ENCODE measurements around the gene PPFIA2.

PPFIA2 gene

GRCh38 chr12:81705586-81705985 lies 53.6 kb downstream of the PPFIA2 start:
- Histone ChIP-seq H3K4me3 (IDR thresholded peaks at IDR 0.05; ENCODE audit: insufficient read depth, low read depth, low read length) (no peak overlapping the region), H3K4me2 (no peak overlapping the region), H3K4me1 (ENCODE audit: low read depth, poor library complexity, severe bottlenecking) (no peaks in the 10 kb centered on the region), H3K79me2 (ENCODE audit: insufficient read depth, low read depth) (no peaks in the 10 kb centered on the region), H3K27me3 (ENCODE audit: insufficient read depth, low read depth) (no peaks in the 10 kb centered on the region; the same call in 1 of the 2 replicates), H3K9ac (no peak overlapping the region), H2AFZ (ENCODE audit: low read depth) (no peak overlapping the region), H3K36me3 (ENCODE audit: insufficient read depth) (no peaks in the 10 kb centered on the region), H3K27ac (no peak overlapping the region), H4K20me1 (ENCODE audit: insufficient read depth) (no peaks in the 10 kb centered on the region)
- no peak for TF ChIP-seq CTCF (conservative IDR thresholded peaks at IDR 0.05; ENCODE audit: low read depth, low read length)

GRCh38 chr12:81699551-81699950 lies 59.6 kb downstream of the PPFIA2 start:
- Histone ChIP-seq H4K20me1 (ENCODE audit: insufficient read depth) (no peaks in the 10 kb centered on the region), H3K79me2 (ENCODE audit: insufficient read depth, low read depth) (no peaks in the 10 kb centered on the region), H2AFZ (ENCODE audit: low read depth) (no peak overlapping the region), H3K4me3 (IDR thresholded peaks at IDR 0.05; ENCODE audit: insufficient read depth, low read depth, low read length) (no peak overlapping the region), H3K9ac (no peak overlapping the region), H3K27ac (no peak overlapping the region), H3K4me2 (no peak overlapping the region), H3K27me3 (ENCODE audit: insufficient read depth, low read depth) (no peaks in the 10 kb centered on the region), H3K36me3 (ENCODE audit: insufficient read depth) (no peaks in the 10 kb centered on the region), H3K4me1 (ENCODE audit: low read depth, poor library complexity, severe bottlenecking) (no peaks in the 10 kb centered on the region)
- TF ChIP-seq CTCF (conservative IDR thresholded peaks at IDR 0.05; ENCODE audit: low read depth, low read length) = no peak

DNA sequence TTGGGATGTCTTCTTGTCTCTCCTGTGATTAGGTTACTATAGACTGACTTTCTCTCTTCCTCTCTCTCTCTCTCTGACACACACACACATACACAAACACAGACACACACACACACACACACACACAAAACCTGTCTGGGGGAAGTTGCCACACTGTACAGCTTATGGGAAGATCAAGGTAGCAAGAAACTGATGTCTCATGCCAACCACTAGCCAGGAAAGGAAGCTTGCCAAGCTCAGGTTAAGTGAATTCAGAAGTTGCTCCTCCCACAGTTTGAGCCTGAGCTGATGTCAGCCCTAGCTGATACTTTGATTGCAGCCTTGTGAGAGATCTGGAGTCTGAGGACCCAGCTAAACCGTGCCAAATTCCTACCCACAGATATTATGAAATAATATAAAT lies 67.1 kb downstream of the PPFIA2 start:
- Histone ChIP-seq H3K4me2 (no peak overlapping the region), H3K36me3 (ENCODE audit: insufficient read depth) (no peaks in the 10 kb centered on the region), H3K79me2 (ENCODE audit: insufficient read depth, low read depth) (no peaks in the 10 kb centered on the region), H4K20me1 (ENCODE audit: insufficient read depth) (no peaks in the 10 kb centered on the region), H3K9ac (no peak overlapping the region), H3K27ac (no peak overlapping the region), H3K27me3 (ENCODE audit: insufficient read depth, low read depth) (no peaks in the 10 kb centered on the region), H2AFZ (ENCODE audit: low read depth) (no peak overlapping the region), H3K4me1 (ENCODE audit: low read depth, poor library complexity, severe bottlenecking) (no peaks in the 10 kb centered on the region), H3K4me3 (IDR thresholded peaks at IDR 0.05; ENCODE audit: insufficient read depth, low read depth, low read length) (no peak overlapping the region)
- no peak for TF ChIP-seq CTCF (conservative IDR thresholded peaks at IDR 0.05; ENCODE audit: low read depth, low read length)

DNA sequence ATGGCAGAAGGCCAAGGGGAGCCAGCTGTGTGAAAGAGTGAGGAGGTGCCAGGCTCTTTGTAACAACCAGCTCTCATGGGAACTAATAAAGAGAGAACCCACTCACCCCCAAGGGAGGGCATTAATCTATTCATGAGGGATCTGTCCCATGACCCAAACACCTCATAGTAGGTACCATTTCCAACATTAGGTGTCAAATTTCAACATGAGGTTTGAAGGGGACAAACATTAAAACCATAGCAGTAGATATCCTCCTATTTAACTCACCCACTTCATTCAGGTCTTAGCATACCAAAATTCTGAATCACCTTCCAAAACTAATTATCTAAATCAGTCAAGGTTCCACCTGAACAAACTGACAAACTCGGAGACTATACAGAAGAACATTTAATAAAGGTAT lies 75.3 kb downstream of the PPFIA2 start:
- Histone ChIP-seq H2AFZ (ENCODE audit: low read depth) (no peak overlapping the region), H3K79me2 (ENCODE audit: insufficient read depth, low read depth) (no peaks in the 10 kb centered on the region), H3K9ac (no peak overlapping the region), H4K20me1 (ENCODE audit: insufficient read depth) (no peaks in the 10 kb centered on the region), H3K4me3 (IDR thresholded peaks at IDR 0.05; ENCODE audit: insufficient read depth, low read depth, low read length) (no peak overlapping the region), H3K27ac (no peak overlapping the region), H3K36me3 (ENCODE audit: insufficient read depth) (no peaks in the 10 kb centered on the region), H3K4me1 (ENCODE audit: low read depth, poor library complexity, severe bottlenecking) (no peaks in the 10 kb centered on the region), H3K4me2 (no peak overlapping the region), H3K27me3 (ENCODE audit: insufficient read depth, low read depth) (no peaks in the 10 kb centered on the region)
- no peak for TF ChIP-seq CTCF (conservative IDR thresholded peaks at IDR 0.05; ENCODE audit: low read depth, low read length)

DNA sequence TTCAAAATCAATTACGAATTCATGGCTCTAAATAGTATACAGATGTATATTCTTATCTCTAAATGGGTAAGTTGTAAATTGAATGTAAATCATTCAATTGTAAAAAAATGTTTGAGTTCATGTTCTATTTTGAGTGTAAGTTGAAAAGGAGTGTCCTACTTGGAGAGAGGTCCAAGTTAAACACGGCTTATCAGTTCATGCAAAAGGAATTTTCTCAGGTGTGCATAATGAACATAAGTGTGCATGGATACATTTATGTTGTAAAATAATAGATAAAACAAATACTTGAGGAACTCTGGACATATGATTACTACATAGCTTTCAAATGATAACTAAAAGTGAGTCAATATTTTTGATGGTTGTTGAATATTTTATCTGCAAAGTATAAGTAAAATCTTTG lies 79.5 kb downstream of the PPFIA2 start:
- Histone ChIP-seq H3K36me3 (ENCODE audit: insufficient read depth) (no peaks in the 10 kb centered on the region), H3K4me3 (IDR thresholded peaks at IDR 0.05; ENCODE audit: insufficient read depth, low read depth, low read length) (no peak overlapping the region), H4K20me1 (ENCODE audit: insufficient read depth) (no peaks in the 10 kb centered on the region), H3K79me2 (ENCODE audit: insufficient read depth, low read depth) (no peaks in the 10 kb centered on the region), H3K27me3 (ENCODE audit: insufficient read depth, low read depth) (no peaks in the 10 kb centered on the region), H3K27ac (no peak overlapping the region), H3K4me1 (ENCODE audit: low read depth, poor library complexity, severe bottlenecking) (no peaks in the 10 kb centered on the region), H3K4me2 (no peak overlapping the region), H2AFZ (ENCODE audit: low read depth) (no peak overlapping the region), H3K9ac (no peak overlapping the region)
- no peak for TF ChIP-seq CTCF (conservative IDR thresholded peaks at IDR 0.05; ENCODE audit: low read depth, low read length)
